Epithelial cell of esophagus (primary cell): ENCODE results near the gene RPS27L.

Experiments used
- DNase-seq: peaks from one replicate; pipeline ENCODE4 v3.0.0; 2010; ENCODE audit warnings: low read depth
- H3K4me3 ChIP-seq: 2 replicates; pipeline ENCODE4 v1.5.1; 2011; ENCODE audit warnings: mild to moderate bottlenecking, low read length, control low read depth
- CTCF ChIP-seq: IDR thresholded peaks from 2 replicates; pipeline ENCODE4 v1.5.1; 2011; ENCODE audit warnings: low read depth, mild to moderate bottlenecking, low read length, control low read depth, inconsistent platforms; ENCODE audit not compliant: insufficient read depth; ENCODE audit errors: missing control alignments

The RPS27L gene

DNA sequence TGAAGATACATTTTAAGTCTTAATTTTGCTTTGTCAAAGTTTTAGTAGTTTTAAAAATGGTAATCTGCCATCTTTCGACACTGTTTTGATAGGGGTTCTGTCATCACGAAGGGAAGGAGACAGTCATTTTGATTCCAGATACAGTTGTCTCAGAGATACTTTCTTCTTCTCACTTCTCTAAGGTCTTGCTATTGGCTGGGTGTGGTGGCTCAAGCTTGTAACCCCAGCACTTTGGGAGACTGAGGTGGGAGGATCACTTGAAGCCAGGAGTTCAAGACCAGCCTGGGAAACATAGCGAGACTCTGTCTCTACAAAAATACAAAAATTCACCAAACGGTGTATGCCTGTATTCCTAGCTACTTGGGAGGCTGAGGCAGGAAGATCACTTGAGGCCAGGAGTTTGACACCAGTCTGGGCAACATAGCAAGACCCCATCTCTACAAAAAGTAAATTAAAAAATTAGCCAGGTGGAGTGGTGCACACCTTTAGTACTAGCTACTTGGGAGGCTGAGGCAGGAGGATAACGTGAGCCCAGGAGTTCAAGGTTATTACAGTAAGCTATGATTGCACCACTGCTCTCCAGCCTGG, 35.4 kb upstream of the RPS27L start:
- no peak for TF ChIP-seq CTCF
- no peak overlapping the region for H3K4me3 ChIP-seq
- DNase-seq, result no peak

DNA sequence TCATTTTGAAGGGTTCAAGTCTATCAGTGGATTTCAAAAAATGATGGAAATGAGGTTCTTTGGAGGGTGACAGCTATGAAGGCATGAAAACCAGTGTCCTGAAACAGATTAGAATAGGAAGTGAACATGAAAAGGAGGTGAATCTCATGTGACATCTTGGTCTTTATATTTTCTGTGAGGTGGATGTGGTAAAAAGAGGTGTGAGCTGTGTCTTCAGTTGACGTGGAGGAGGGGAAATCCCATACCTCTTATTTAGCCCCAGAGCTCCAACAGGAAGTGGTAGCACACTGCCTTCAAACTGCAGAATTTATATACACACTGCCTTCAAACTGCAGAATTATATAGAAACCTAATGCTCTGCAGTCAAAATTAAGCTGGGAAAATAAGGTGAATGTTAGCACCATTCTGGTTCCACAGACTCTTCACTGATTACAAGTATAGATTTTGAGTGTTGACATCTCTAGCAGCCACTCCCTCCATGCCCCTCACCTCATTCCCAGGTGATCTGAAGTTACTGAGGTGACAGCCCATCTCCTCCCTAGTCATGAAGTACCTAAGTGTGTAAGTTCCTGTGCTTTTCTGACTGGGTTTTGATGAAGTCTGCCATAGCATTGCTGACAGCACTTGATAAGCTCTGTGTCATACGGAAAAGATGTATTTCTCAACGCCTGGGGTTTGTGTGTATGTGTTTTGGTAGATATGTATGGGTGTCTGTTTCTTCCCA, 34.8 kb upstream of the RPS27L start:
- DNase-seq, result no peak
- H3K4me3 ChIP-seq, result no peak overlapping the region
- no peak for TF ChIP-seq CTCF

DNA sequence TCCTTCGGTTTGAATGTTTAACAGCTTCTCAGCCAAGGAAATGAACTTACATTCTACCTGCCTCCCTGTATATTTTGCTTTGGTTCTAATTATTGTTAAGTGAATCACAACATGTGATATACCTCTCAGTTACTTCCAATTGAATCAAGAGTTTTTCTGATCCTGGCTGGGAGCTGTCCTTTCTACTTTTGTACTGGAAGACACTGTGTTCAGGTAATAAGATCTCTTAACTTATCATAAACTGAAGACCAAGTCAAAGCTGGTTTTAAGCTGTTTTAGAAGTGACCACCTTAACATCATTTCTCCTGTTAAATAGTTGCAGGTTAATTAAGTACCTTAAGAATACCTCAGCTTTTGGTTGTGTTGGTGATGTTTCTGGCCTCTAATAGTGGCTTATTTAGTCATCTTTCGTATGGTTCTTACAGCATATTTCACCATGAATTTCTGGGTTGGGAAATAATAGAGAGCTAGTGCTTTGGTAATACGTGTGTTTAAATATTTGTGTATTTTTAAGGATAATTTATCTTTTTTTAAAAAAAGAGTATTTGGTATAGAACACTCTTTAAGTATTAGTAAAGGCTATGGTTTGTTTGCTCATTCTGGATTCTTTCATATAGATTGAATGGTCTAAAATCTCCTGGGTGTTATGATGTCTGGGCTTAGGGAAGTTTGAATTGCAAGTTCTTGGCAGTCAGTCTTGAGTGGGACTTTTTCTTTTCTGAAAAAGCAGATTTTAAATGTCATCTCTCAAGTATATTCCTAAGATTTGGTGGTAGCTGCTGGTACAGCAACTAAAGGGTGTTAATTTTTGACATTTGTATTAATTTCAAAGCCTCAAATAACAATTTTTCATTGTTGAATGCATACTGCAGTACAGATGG, 33.7 kb upstream of the RPS27L start:
- no peak for TF ChIP-seq CTCF
- no peak for DNase-seq
- peak overlapping the region; percentile 69 for H3K4me3 ChIP-seq

DNA sequence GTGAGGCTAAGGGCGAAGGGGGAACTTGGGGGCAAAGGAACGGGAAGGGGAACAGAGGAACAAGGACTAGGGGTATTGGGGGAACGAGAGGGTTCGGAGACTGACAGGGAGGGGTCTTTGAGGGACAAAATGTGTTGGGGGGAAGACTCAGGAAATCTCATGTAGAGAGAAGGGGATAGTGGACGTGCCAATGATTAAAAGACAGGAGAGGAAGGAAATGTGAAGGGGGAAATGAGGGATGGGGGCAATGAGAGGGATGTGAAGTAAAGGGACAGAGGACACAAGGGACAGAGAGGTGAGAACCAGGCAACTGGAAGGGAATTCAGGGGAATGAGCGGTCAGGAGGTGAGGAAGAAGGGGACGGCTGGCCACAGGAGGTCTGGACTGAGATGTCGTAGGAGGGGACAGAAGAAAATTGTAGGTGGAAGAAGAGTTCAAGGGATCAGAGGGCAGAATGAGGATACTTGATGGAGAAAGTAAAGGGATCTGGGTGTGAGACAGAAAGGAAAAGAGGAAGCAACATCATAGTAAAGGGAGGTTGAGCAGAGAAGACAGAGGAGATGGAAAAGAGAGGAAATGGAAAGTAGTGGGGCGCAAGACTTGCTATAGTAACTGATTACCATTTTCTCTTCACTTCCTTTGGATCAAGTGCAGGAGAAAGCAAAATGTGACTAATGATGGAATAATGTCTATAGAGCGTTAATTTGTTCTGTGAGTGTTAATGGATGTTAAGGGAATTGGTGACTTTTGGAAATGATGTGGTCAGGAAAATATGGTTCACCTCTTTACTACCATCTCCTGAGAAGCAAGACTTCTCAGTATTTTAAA, 32.9 kb upstream of the RPS27L start:
- peak; percentile 38 for DNase-seq
- no peak for TF ChIP-seq CTCF
- H3K4me3 ChIP-seq, result peak overlapping the region; percentile 69

- peak; percentile 95 for DNase-seq
- H3K4me3 ChIP-seq, result peak within 1 kb of the TSS; percentile 69
- no peak for TF ChIP-seq CTCF
Measured at GRCh38 chr15:63188926-63189871, 31.9 kb upstream of the RPS27L start, which contains the start of gene RAB8B. Gene RAB8B (plus strand): TSS chr15:63189606. CDS start chr15:63189625, 19 bp downstream.
